ENCODE data around the gene RASL12.

Gene RASL12

DNA sequence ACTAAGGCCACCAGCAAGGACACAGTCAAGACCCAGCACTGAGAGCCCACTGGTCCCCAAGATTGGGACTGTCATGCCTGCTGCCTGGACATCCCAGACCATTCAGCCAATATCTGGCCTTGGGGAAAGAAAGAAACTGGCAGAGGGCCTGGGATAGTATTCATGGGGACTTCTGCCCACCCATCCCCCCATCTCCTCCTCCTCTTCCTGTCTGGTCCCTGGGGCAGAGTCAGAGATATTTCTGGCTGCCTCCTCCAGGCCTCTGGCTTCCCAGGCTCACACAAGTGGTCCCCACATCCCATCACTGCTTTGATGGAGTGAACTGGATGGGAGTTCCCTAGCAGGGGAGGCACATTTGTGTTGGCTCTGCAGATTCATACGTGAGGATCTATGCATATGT lies 4.2 kb upstream of the RASL12 start:
- H3K27me3 ChIP-seq (ENCODE audit: control insufficient read depth, insufficient read depth, low read length) = no peaks in the 10 kb centered on the region; the same call in 1 of the 2 replicates
- H3K4me1 ChIP-seq (ENCODE audit: control insufficient read depth, insufficient read depth, low read length) = peaks cover 28% of the 10 kb centered on the region
- H3K27ac ChIP-seq (ENCODE audit: low read depth, low read length) = no peak overlapping the region
- H3K4me3 ChIP-seq (ENCODE audit: low read depth, low read length) = no peak overlapping the region
- no peak overlapping the region for H3K9ac ChIP-seq (ENCODE audit: low read length)
- peaks cover 5% of the 10 kb centered on the region; the same call in 1 of the 2 replicates for H3K9me3 ChIP-seq (ENCODE audit: control insufficient read depth, insufficient read depth, low read depth, low read length)
- H3K36me3 ChIP-seq (ENCODE audit: control insufficient read depth, insufficient read depth, low read length) = no peaks in the 10 kb centered on the region

DNA sequence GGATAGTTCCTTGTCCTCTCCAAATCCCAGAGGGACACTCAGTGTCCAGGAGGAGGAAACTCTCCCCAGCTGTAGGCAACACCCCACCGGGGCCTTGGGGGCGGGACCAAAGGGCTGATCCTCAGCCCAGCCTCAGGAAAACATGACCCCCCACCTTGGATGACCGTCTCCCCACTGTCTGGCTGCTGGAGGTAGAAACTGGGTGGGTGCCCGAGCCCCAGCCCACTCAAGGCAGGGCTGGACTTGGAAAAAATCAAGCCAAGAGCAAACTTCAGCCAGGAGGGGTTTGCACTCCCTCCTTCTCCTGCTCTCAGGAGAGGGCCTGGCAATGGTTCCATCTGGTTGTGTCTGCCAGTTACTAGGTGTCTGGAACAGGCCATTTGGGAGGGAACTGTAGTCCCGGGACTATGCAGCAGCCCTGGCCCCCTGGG lies 3.6 kb upstream of the RASL12 start:
- Histone ChIP-seq H3K4me1 (ENCODE audit: control insufficient read depth, insufficient read depth, low read length) (peaks cover 34% of the 10 kb centered on the region), H3K27me3 (ENCODE audit: control insufficient read depth, insufficient read depth, low read length) (no peaks in the 10 kb centered on the region; the same call in 1 of the 2 replicates), H3K27ac (ENCODE audit: low read depth, low read length) (no peak overlapping the region), H3K9ac (ENCODE audit: low read length) (no peak overlapping the region), H3K4me3 (ENCODE audit: low read depth, low read length) (no peak overlapping the region), H3K36me3 (ENCODE audit: control insufficient read depth, insufficient read depth, low read length) (no peaks in the 10 kb centered on the region), H3K9me3 (ENCODE audit: control insufficient read depth, insufficient read depth, low read depth, low read length) (peaks cover 5% of the 10 kb centered on the region; the same call in 1 of the 2 replicates)

DNA sequence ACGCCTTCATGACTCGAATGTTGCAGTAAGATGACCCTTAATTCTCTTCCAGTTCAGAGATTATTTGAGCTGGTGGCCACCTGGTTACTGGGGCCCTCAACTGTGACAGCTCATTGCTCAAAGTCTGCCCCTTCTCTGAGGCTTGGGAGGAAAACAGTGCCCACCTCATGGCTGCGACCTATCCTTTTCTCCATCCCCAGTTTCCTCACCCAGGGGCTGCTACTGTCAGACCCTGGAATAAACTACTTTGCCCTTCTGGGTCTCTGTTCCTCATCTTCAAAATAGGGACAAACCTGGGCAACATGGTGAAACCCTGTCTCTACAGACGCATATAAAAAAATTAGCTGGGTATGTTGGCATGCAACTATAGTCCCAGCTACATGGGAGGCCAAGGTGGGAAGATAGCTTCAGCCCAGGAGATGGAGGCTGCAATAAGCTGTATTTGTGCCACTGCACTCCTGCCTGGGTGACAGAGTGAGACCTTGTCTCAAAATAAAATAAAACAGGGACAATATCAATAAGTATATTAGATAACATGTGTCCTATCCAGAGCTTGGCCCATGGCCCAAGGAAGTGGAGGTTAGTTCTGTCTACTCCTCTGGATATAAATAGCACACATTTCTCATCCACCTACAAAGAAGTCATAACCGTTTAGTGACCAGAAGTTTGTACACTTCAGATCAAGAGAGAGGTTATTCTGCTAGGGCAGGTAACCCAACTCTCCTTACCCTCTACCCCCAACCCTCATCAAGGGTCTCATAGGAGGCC lies 2.2 kb upstream of the RASL12 start:
- no peak overlapping the region for H3K27ac ChIP-seq (ENCODE audit: low read depth, low read length)

DNA sequence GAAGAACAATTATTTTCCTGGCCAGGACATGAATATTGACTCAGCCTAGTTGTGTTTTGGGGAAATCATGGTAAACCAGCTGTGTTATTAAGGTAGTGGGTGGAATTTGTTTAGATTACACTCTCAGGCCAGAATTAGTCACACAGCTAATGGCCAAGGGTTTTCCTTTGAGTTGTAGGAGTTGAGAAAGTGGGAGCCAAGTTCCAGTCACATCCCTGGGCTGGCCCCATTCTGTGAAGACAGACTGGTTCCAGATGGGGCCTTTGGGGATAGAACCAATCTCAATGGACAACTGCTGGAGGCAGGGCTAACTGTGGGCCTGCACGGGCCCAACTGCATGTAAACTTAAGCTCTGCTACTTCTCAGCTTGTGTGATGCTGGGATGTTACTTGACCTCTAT lies 1.4 kb upstream of the RASL12 start:
- no peak overlapping the region for H3K9ac ChIP-seq (ENCODE audit: low read length)
- H3K9me3 ChIP-seq (ENCODE audit: control insufficient read depth, insufficient read depth, low read depth, low read length) = peaks cover 5% of the 10 kb centered on the region; the same call in 1 of the 2 replicates
- no peaks in the 10 kb centered on the region; the same call in 1 of the 2 replicates for H3K36me3 ChIP-seq (ENCODE audit: control insufficient read depth, insufficient read depth, low read length)
- no peaks in the 10 kb centered on the region; the same call in 1 of the 2 replicates for H3K27me3 ChIP-seq (ENCODE audit: control insufficient read depth, insufficient read depth, low read length)
- H3K4me1 ChIP-seq (ENCODE audit: control insufficient read depth, insufficient read depth, low read length) = peaks cover 40% of the 10 kb centered on the region
- no peak overlapping the region for H3K27ac ChIP-seq (ENCODE audit: low read depth, low read length)
- H3K4me3 ChIP-seq (ENCODE audit: low read depth, low read length) = no peak overlapping the region

More for the DNA sequence above, 2.2 kb upstream of the RASL12 start:
- Histone ChIP-seq H3K4me3 (ENCODE audit: low read depth, low read length) (no peak overlapping the region), H3K9ac (ENCODE audit: low read length) (no peak overlapping the region), H3K9me3 (ENCODE audit: control insufficient read depth, insufficient read depth, low read depth, low read length) (peaks cover 5% of the 10 kb centered on the region; the same call in 1 of the 2 replicates), H3K4me1 (ENCODE audit: control insufficient read depth, insufficient read depth, low read length) (peaks cover 40% of the 10 kb centered on the region), H3K36me3 (ENCODE audit: control insufficient read depth, insufficient read depth, low read length) (no peaks in the 10 kb centered on the region), H3K27me3 (ENCODE audit: control insufficient read depth, insufficient read depth, low read length) (no peaks in the 10 kb centered on the region; the same call in 1 of the 2 replicates)

DNA sequence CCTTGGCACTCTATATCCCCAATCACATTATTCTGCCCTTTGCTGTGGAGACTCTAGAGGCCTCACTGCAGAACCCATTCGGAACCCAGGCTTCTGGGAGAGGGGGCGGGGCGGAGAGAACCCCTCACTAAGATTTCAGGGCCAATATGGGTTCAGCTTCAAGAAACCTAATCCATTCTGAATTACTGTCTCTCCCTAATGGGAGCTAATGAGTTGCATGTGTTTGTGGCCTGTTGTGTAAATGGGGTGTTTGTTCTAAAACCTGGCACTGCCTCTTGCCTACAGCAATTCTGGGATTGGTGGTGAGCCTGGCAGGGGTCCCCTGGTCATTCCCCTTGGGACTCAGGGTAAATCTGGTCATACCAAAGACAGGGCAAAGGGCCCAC lies 605 bp upstream of the RASL12 start:
- Histone ChIP-seq H3K27me3 (ENCODE audit: control insufficient read depth, insufficient read depth, low read length) (no peaks in the 10 kb centered on the region; the same call in 1 of the 2 replicates), H3K4me3 (ENCODE audit: low read depth, low read length) (peak overlapping the region; percentile 65), H3K27ac (ENCODE audit: low read depth, low read length) (no peak overlapping the region), H3K9ac (ENCODE audit: low read length) (peak overlapping the region; percentile 89), H3K9me3 (ENCODE audit: control insufficient read depth, insufficient read depth, low read depth, low read length) (peaks cover 3% of the 10 kb centered on the region; the same call in 1 of the 2 replicates), H3K36me3 (ENCODE audit: control insufficient read depth, insufficient read depth, low read length) (no peaks in the 10 kb centered on the region; the same call in 1 of the 2 replicates), H3K4me1 (ENCODE audit: control insufficient read depth, insufficient read depth, low read length) (peaks cover 40% of the 10 kb centered on the region)

DNA sequence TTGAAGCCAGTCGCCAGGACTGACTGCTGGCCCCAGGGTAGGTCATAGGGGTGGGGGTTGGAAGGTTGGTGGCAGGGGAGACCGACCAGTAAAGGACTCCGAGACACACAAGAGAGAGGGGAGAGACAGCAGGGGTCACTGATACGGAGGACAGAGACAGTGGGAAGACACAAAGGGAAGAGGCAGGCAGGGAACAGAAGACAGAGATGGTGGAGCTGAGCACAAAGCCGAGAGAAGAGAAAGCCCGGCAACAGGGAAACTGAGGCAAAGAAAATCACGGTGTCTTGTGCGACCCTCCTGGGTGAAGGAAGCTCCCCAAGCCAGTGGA lies 510 bp downstream of the RASL12 start:
- H3K9me3 ChIP-seq (ENCODE audit: control insufficient read depth, insufficient read depth, low read depth, low read length) = no peaks in the 10 kb centered on the region
- H3K27ac ChIP-seq (ENCODE audit: low read depth, low read length) = no peak overlapping the region; the same call in 1 of the 2 replicates
- H3K9ac ChIP-seq (ENCODE audit: low read length) = peak overlapping the region; percentile 89
- peaks cover 38% of the 10 kb centered on the region for H3K4me1 ChIP-seq (ENCODE audit: control insufficient read depth, insufficient read depth, low read length)
- no peaks in the 10 kb centered on the region; the same call in 1 of the 2 replicates for H3K36me3 ChIP-seq (ENCODE audit: control insufficient read depth, insufficient read depth, low read length)
- H3K4me3 ChIP-seq (ENCODE audit: low read depth, low read length) = peak overlapping the region; percentile 65
- H3K27me3 ChIP-seq (ENCODE audit: control insufficient read depth, insufficient read depth, low read length) = no peaks in the 10 kb centered on the region; the same call in 1 of the 2 replicates

DNA sequence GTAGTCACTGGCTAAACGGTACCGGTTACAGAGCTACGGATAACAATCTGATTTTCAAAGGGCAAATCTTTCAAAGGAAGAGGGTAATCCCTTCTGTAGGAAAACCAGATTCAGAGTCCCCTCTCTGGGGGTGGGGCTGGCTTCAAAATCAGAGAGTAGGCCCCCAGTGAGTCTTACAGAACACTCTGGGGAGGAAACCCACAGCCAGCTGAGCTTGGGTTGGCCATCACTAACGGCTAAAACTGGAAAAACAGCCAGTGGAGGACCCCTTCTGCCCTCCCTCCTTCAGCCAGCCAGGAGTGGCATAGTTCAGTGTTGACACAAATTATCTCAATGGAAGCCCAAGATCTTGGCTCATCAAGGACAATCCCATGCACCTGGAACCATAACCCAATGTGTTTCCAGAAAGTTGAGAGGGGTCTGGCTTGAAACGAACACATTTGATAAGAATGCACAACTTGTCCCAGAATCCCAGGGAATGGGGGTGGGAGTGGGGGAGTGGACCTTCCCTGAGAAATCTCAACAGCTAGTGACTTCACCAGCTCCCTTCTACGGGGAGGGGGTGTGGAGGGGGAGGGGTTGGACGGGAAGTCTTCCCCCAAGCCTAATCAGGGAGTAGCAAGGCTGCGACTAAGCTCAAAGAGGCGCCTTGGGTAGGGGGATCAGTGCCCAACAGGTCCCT lies 1.0 kb downstream of the RASL12 start:
- Histone ChIP-seq H3K36me3 (ENCODE audit: control insufficient read depth, insufficient read depth, low read length) (no peaks in the 10 kb centered on the region; the same call in 1 of the 2 replicates), H3K9me3 (ENCODE audit: control insufficient read depth, insufficient read depth, low read depth, low read length) (no peaks in the 10 kb centered on the region), H3K27me3 (ENCODE audit: control insufficient read depth, insufficient read depth, low read length) (no peaks in the 10 kb centered on the region; the same call in 1 of the 2 replicates), H3K9ac (ENCODE audit: low read length) (peak overlapping the region; percentile 89), H3K4me3 (ENCODE audit: low read depth, low read length) (peak overlapping the region; percentile 65), H3K4me1 (ENCODE audit: control insufficient read depth, insufficient read depth, low read length) (peaks cover 33% of the 10 kb centered on the region), H3K27ac (ENCODE audit: low read depth, low read length) (peak overlapping the region; percentile 8; the same call in 1 of the 2 replicates)

DNA sequence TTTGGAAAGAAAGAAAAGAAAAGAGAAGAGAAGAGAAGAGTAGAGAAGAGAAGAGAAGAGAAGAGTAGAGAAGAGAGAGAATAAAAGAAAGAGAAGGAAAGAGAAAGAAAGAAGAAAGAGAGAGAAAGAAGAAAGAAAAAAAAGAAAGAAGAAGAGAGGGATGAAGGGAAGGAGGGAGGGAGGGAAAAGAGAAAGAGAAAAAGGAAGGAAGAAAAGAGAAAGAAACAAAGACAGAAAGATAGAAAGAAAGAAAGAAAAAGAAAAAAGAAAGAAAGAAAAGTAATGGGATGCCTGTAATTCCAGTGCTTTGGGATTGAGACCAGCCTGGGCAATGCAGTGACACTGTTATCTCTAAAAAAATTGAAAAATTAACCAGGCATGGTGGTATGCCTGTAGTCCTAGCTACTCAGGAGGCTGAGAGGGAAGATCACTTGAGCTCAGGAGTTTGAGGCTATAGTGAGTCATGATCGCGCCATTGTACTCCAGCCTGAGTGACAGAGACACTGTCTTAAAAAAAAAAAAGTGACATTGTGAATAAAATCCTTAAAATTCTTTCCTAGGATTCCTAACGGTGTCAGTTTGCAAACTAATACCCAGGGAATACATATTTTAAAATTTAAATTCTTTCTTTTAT lies 1.7 kb downstream of the RASL12 start:
- Histone ChIP-seq H3K4me3 (ENCODE audit: low read depth, low read length) (peak overlapping the region; percentile 65), H3K27me3 (ENCODE audit: control insufficient read depth, insufficient read depth, low read length) (no peaks in the 10 kb centered on the region; the same call in 1 of the 2 replicates), H3K27ac (ENCODE audit: low read depth, low read length) (peak overlapping the region; percentile 8; the same call in 1 of the 2 replicates), H3K9ac (ENCODE audit: low read length) (no peak overlapping the region), H3K4me1 (ENCODE audit: control insufficient read depth, insufficient read depth, low read length) (peaks cover 27% of the 10 kb centered on the region), H3K9me3 (ENCODE audit: control insufficient read depth, insufficient read depth, low read depth, low read length) (no peaks in the 10 kb centered on the region), H3K36me3 (ENCODE audit: control insufficient read depth, insufficient read depth, low read length) (no peaks in the 10 kb centered on the region; the same call in 1 of the 2 replicates)

DNA sequence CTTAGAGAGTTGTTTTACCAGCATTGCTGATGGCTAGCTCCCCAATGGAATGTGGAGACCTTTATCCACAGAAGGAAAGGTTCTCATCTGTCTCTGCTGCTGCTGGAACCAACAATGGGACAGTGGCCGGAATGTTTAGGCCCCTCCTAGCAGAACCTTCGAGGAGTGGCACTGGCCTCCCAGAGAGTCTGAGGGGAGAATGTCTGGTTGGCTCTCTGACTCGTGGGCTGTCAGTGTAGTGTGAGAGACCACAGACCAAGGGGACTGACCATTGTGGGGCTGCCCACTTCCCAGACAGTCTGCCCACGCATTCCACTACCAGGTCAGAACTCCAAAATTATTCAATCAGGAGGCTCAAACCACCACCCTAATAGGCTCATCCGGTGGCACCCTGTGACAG lies 5.1 kb downstream of the RASL12 start:
- Histone ChIP-seq H3K4me1 (ENCODE audit: control insufficient read depth, insufficient read depth, low read length) (peaks cover 16% of the 10 kb centered on the region), H3K27ac (ENCODE audit: low read depth, low read length) (no peak overlapping the region), H3K9me3 (ENCODE audit: control insufficient read depth, insufficient read depth, low read depth, low read length) (no peaks in the 10 kb centered on the region), H3K36me3 (ENCODE audit: control insufficient read depth, insufficient read depth, low read length) (peaks cover 16% of the 10 kb centered on the region), H3K27me3 (ENCODE audit: control insufficient read depth, insufficient read depth, low read length) (no peaks in the 10 kb centered on the region; the same call in 1 of the 2 replicates), H3K9ac (ENCODE audit: low read length) (no peak overlapping the region), H3K4me3 (ENCODE audit: low read depth, low read length) (no peak overlapping the region)

DNA sequence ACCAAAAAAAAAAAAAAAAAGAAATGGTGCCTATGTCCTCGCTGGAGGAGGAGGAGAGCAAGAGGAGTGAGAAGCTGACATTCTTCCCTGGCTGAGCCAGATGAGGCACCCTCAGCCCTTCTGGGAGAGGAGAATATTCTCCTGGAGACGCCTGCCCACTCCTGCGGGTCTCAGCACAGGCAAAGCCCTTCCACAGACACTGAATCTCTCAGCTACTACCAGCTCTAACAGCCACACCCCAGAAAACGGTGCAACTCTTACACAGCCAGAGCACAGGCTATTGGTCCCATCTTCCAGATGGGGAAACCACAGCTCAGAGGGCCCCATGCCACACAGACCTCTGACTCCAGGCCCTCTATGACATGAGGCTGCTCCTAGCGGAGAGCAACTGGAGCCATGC lies 5.7 kb downstream of the RASL12 start:
- no peak overlapping the region for H3K9ac ChIP-seq (ENCODE audit: low read length)
- H3K27ac ChIP-seq (ENCODE audit: low read depth, low read length) = no peak overlapping the region
- H3K27me3 ChIP-seq (ENCODE audit: control insufficient read depth, insufficient read depth, low read length) = no peaks in the 10 kb centered on the region
- H3K9me3 ChIP-seq (ENCODE audit: control insufficient read depth, insufficient read depth, low read depth, low read length) = no peaks in the 10 kb centered on the region
- H3K4me3 ChIP-seq (ENCODE audit: low read depth, low read length) = no peak overlapping the region
- peaks cover 23% of the 10 kb centered on the region for H3K36me3 ChIP-seq (ENCODE audit: control insufficient read depth, insufficient read depth, low read length)
- H3K4me1 ChIP-seq (ENCODE audit: control insufficient read depth, insufficient read depth, low read length) = peaks cover 13% of the 10 kb centered on the region
